Rectal smooth muscle tissue (tissue), 1 donor: Measurements from ENCODE around the gene RAB43.
"Not testable (repeated sequence)": the region's sequence is repeated elsewhere in the genome, so short reads cannot be mapped to it uniquely, and the experiment has no call there.

Experiments
- H3K27ac ChIP-seq: one replicate; pipeline ENCODE4 v1.7.0; 2013; ENCODE audit warnings: low read depth, low read length, inconsistent platforms
- H3K27me3 ChIP-seq: one replicate; pipeline ENCODE4 v1.7.0; 2013; ENCODE audit warnings: low read length; ENCODE audit not compliant: control insufficient read depth, insufficient read depth
- H3K36me3 ChIP-seq: one replicate; pipeline ENCODE4 v1.7.0; 2013; ENCODE audit warnings: low read length; ENCODE audit not compliant: control insufficient read depth, insufficient read depth
- H3K4me1 ChIP-seq: one replicate; pipeline ENCODE4 v1.7.0; 2013; ENCODE audit warnings: low read length; ENCODE audit not compliant: control insufficient read depth, insufficient read depth
- H3K4me3 ChIP-seq: one replicate; pipeline ENCODE4 v1.7.0; 2013; ENCODE audit warnings: low read length
- H3K9ac ChIP-seq: one replicate; pipeline ENCODE4 v1.7.0; 2013; ENCODE audit warnings: low read length

The RAB43 gene

DNA sequence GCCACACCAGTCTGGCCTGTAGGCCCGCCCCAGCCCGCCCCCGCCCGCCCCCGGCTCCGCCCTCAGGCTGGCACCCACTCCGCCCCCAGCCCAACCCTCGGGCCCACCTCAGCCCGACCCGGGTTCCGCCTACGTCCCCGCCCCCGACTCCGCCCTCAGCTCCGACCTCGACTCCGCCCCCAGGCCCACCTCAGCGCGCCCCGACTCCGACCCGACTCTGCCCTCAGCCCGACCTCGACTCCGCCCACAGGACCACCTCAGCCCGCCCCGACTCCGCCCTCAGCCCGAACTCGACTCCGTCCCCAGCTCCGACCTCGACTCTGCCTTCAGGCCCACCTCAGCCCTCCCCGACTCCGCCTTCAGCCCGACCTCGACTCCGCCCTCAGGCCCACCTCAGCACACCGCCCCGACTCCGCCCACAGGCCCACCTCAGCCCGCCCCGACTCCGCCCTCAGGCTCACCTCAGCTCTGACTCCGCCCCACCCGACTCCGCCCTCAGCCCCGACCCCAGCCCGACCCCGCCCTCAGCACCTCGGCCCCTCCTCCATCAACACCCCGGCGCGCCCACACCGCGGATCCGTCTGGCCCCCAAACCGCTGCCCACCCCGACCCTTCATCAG is at the start of gene RAB43:
Gene RAB43 (minus strand): TSS at position 13 of the 620 bp plus-strand sequence. CDS start 315 bp downstream, outside the sequence.
- Histone ChIP-seq H3K27ac (peak within 1 kb of the TSS; percentile 92), H3K27me3 (no peaks in the 10 kb centered on the region), H3K9ac (peak within 1 kb of the TSS; percentile 83), H3K4me3 (peak within 1 kb of the TSS; percentile 82), H3K36me3 (peaks cover 3% of the 10 kb centered on the region), H3K4me1 (peaks cover 12% of the 10 kb centered on the region)

- Histone ChIP-seq H3K4me1 (peaks cover 5% of the 10 kb centered on the region), H3K27me3 (no peaks in the 10 kb centered on the region), H3K4me3 (no peak overlapping the region), H3K36me3 (peaks cover 24% of the 10 kb centered on the region), H3K27ac (no peak overlapping the region), H3K9ac (no peak overlapping the region)
These were observed 45.2 kb upstream of the RAB43 start for GRCh38 chr3:129166579-129167332.

DNA sequence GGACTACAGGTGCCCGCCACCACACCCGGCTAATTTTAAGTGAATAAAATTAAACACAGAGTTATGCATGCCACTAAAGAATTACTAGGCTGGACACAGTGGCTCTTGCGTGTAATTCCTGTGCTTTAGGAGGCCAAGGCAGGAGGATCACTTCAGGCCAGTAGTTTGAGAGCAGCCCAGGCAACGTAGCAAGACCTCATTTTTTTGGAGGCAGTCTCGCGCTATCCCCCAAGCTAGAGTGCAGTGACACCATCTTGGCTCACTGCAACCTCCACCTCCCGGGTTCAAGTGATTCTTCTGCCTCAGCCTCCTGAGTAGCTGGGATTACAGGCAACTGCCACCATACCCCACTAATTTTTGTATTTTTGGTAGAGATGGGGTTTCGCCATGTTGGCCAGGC is 44.0 kb upstream of the RAB43 start:
- H3K27me3 ChIP-seq, H3K4me3 ChIP-seq, H3K4me1 ChIP-seq, H3K9ac ChIP-seq, H3K27ac ChIP-seq: not testable (repeated sequence)
- H3K36me3 ChIP-seq: peaks cover 15% of the 10 kb centered on the region

GRCh38 chr3:129164500-129164899 is 42.9 kb upstream of the RAB43 start:
- no peak overlapping the region for H3K4me3 ChIP-seq
- H3K9ac ChIP-seq: no peak overlapping the region
- peaks cover 5% of the 10 kb centered on the region for H3K36me3 ChIP-seq
- H3K4me1 ChIP-seq: peaks cover 11% of the 10 kb centered on the region
- H3K27me3 ChIP-seq: no peaks in the 10 kb centered on the region
- no peak overlapping the region for H3K27ac ChIP-seq

GRCh38 chr3:129162729-129163579 is 41.4 kb upstream of the RAB43 start:
- Histone ChIP-seq H3K4me1 (peaks cover 14% of the 10 kb centered on the region), H3K9ac (no peak overlapping the region), H3K36me3 (peaks cover 10% of the 10 kb centered on the region), H3K4me3 (no peak overlapping the region), H3K27me3 (no peaks in the 10 kb centered on the region), H3K27ac (no peak overlapping the region)

GRCh38 chr3:129161860-129162271 is 40.3 kb upstream of the RAB43 start:
- Histone ChIP-seq H3K27me3 (no peaks in the 10 kb centered on the region), H3K4me3 (peak overlapping the region; percentile 75), H3K36me3 (peaks cover 9% of the 10 kb centered on the region), H3K27ac (peak overlapping the region; percentile 98), H3K9ac (peak overlapping the region; percentile 25), H3K4me1 (peaks cover 14% of the 10 kb centered on the region)

- Histone ChIP-seq H3K9ac (peak within 1 kb of the TSS; percentile 91), H3K27me3 (no peaks in the 10 kb centered on the region), H3K27ac (peak within 1 kb of the TSS; percentile 98), H3K4me3 (peak within 1 kb of the TSS; percentile 75), H3K4me1 (peaks cover 14% of the 10 kb centered on the region), H3K36me3 (peaks cover 9% of the 10 kb centered on the region)
These were observed 39.6 kb upstream of the RAB43 start, which contains the start of gene ISY1 for GRCh38 chr3:129160891-129161859. ISY1 (minus strand) TSS chr3:129161063; CDS start chr3:129160975, 88 bp downstream.

- no peak overlapping the region for H3K9ac ChIP-seq
- no peaks in the 10 kb centered on the region for H3K4me1 ChIP-seq
- no peaks in the 10 kb centered on the region for H3K27me3 ChIP-seq
- H3K4me3 ChIP-seq: no peak overlapping the region
- H3K36me3 ChIP-seq: peaks cover 13% of the 10 kb centered on the region
- H3K27ac ChIP-seq: no peak overlapping the region
These were observed 23.2 kb upstream of the RAB43 start for GRCh38 chr3:129144786-129145185.

GRCh38 chr3:129141011-129141410 is 19.4 kb upstream of the RAB43 start:
- not testable (repeated sequence) for H3K4me1 ChIP-seq, H3K27ac ChIP-seq, H3K4me3 ChIP-seq, H3K9ac ChIP-seq, H3K27me3 ChIP-seq
- peaks cover 12% of the 10 kb centered on the region for H3K36me3 ChIP-seq

DNA sequence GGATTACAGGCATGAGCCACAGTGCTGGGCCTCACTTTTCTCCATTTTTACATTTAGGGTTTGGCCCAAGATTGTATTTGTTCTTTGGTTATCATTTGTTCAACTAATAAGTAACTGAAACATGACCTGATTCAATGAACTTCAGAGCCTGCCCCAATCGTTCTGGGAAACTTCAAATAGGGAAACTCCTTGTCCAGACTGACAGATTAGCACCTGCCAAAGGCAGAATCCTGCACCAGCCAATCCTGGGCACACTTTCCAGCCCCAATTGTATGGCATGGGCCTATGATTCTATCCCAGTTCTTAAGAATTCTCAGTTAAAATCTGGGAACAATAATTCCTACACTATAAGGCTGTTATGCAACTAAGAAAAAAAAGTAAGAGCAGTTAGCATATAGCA is 18.3 kb upstream of the RAB43 start:
- Histone ChIP-seq H3K36me3 (peaks cover 7% of the 10 kb centered on the region), H3K4me3 (no peak overlapping the region), H3K9ac (no peak overlapping the region), H3K4me1 (no peaks in the 10 kb centered on the region), H3K27ac (no peak overlapping the region), H3K27me3 (no peaks in the 10 kb centered on the region)

DNA sequence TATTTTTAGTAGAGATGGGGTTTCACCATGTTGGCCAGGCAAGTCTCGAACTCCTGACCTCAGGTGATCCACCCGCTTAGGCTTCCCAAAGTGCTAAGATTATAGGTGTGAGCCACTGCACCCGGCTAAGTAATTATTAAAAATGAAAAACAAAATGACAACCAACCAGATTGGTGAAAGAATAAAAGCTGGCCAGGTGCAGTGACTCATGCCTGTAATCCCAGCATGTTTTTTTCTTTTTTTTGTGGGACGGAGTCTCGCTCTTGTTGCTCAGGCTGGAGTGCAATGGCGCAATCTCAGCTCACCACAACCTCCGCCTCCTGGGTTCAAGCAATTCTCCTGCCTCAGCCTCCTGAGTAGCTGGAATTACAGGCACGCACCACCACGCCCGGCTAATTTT is 14.7 kb upstream of the RAB43 start:
- not testable (repeated sequence) for H3K27me3 ChIP-seq, H3K9ac ChIP-seq, H3K27ac ChIP-seq, H3K4me3 ChIP-seq, H3K4me1 ChIP-seq
- peaks cover 20% of the 10 kb centered on the region for H3K36me3 ChIP-seq
